HepG2 (cell line): ENCODE results near the gene CPE. TPM values are rescaled to one million over a fixed set of nuclear protein-coding genes. Genes with fewer than 3 reads are reported as not detected.
A peak's percentile ranks its signal among the peaks of the same experiment; 100 is the strongest.

Experiments
- AGO1 ChIP-seq: fragments of 200-400 bp; formaldehyde crosslinking; IDR thresholded peaks from 2 replicates; pipeline ENCODE4 v1.6.1; 2017; ENCODE audit warnings: mild to moderate bottlenecking, low read depth, low read length, moderate library complexity; ENCODE audit not compliant: poor library complexity, severe bottlenecking
- DZIP1 ChIP-seq: sonication (generic); formaldehyde crosslinking; IDR thresholded peaks from 2 replicates; pipeline ENCODE4 v1.5.0; 2020; ENCODE audit warnings: mild to moderate bottlenecking, missing genetic modification reagents
- EED ChIP-seq: sonication (generic); formaldehyde crosslinking; IDR thresholded peaks from 2 replicates; pipeline ENCODE4 v1.5.0; 2020; ENCODE audit warnings: mild to moderate bottlenecking, missing genetic modification reagents
- KDM2A ChIP-seq: sonication (generic); formaldehyde crosslinking; IDR thresholded peaks from 2 replicates; pipeline ENCODE4 v1.4.0; 2020; ENCODE audit warnings: low read depth, missing genetic modification reagents, borderline replicate concordance
- MTF2 ChIP-seq: sonication (generic); formaldehyde crosslinking; IDR thresholded peaks from 2 replicates; pipeline ENCODE4 v1.5.0; 2020; ENCODE audit warnings: missing genetic modification reagents, borderline replicate concordance
- NFKBIZ ChIP-seq: IDR thresholded peaks from 2 replicates; pipeline ENCODE4 v1.6.1; 2018; ENCODE audit warnings: missing genetic modification reagents, missing compliant biosample characterization
- PHB2 ChIP-seq: fragments of 450-650 bp; IDR thresholded peaks from 2 replicates; pipeline ENCODE4 v1.6.1; 2018; ENCODE audit not compliant: partially characterized antibody
- PHF8 ChIP-seq: sonication (generic); formaldehyde crosslinking; IDR thresholded peaks from 2 replicates; pipeline ENCODE4 v1.5.0; 2020; ENCODE audit warnings: missing genetic modification reagents
- PLRG1 ChIP-seq: fragments of 450-650 bp; conservative IDR thresholded peaks from 2 replicates; pipeline ENCODE4 v1.6.1; 2016
- RELA ChIP-seq: sonication (generic); formaldehyde crosslinking; IDR thresholded peaks from 2 replicates; pipeline ENCODE4 v1.4.0; 2020; ENCODE audit warnings: missing genetic modification reagents
- RFX5 ChIP-seq: IDR thresholded peaks from 2 replicates; pipeline ENCODE4 v1.6.1; 2011; ENCODE audit warnings: low read depth, low read length, improper control_type of control experiment
- ZBTB26 ChIP-seq: IDR thresholded peaks from 2 replicates; pipeline ENCODE4 v1.6.1; 2016; ENCODE audit warnings: missing compliant biosample characterization, missing genetic modification reagents, borderline replicate concordance
- ZFP36 ChIP-seq: fragments of 150-350 bp; IDR thresholded peaks from 2 replicates; pipeline ENCODE4 v1.6.1; 2018; ENCODE audit warnings: borderline replicate concordance, low read length, low read depth; ENCODE audit not compliant: partially characterized antibody
- ZNF281 ChIP-seq: sonication (generic); formaldehyde crosslinking; IDR thresholded peaks from 2 replicates; pipeline ENCODE4 v1.4.0; 2020; ENCODE audit warnings: missing genetic modification reagents, borderline replicate concordance
- ZNF3 ChIP-seq: IDR thresholded peaks from 2 replicates; pipeline ENCODE4 v1.7.0; 2017; ENCODE audit warnings: inconsistent platforms
- ZNF337 ChIP-seq: sonication (generic); formaldehyde crosslinking; IDR thresholded peaks from 2 replicates; pipeline ENCODE4 v1.5.1; 2020; ENCODE audit warnings: missing genetic modification reagents, low read depth, mild to moderate bottlenecking, borderline replicate concordance
- ZNF354B ChIP-seq: sonication (generic); formaldehyde crosslinking; IDR thresholded peaks from 2 replicates; pipeline ENCODE4 v1.8.0; 2022; ENCODE audit warnings: mild to moderate bottlenecking, missing genetic modification reagents
- ZNF484 ChIP-seq: sonication (generic); formaldehyde crosslinking; IDR thresholded peaks from 2 replicates; pipeline ENCODE4 v1.5.1; 2020; ENCODE audit warnings: mild to moderate bottlenecking, low read depth, missing genetic modification reagents, borderline replicate concordance
- ZNF556 ChIP-seq: sonication (generic); formaldehyde crosslinking; IDR thresholded peaks from 2 replicates; pipeline ENCODE4 v1.4.0; 2020; ENCODE audit warnings: mild to moderate bottlenecking, missing genetic modification reagents, borderline replicate concordance
- ZNF569 ChIP-seq: sonication (generic); formaldehyde crosslinking; IDR thresholded peaks from 2 replicates; pipeline ENCODE4 v1.5.0; 2020; ENCODE audit warnings: mild to moderate bottlenecking, missing genetic modification reagents, moderate library complexity, borderline replicate concordance
- ZNF614 ChIP-seq: IDR thresholded peaks from 2 replicates; pipeline ENCODE4 v1.6.1; 2018; ENCODE audit warnings: missing biosample characterization, missing genetic modification reagents, inconsistent platforms, borderline replicate concordance
- ZNF629 ChIP-seq: sonication (generic); formaldehyde crosslinking; conservative IDR thresholded peaks from 2 replicates; pipeline ENCODE4 v1.5.0; 2020; ENCODE audit warnings: missing genetic modification reagents
- ZNF816 ChIP-seq: sonication (generic); formaldehyde crosslinking; IDR thresholded peaks from 2 replicates; pipeline ENCODE4 v1.8.0; 2022; ENCODE audit warnings: missing genetic modification reagents, mild to moderate bottlenecking, borderline replicate concordance
- polyA plus RNA-seq, 8 experiments: library from polyadenylated mRNA; depleted of rRNA in 3 of 8; stranded (reverse) in 7 of 8; unstranded in 1 of 8; fragments of >200 nt; fragmentation: Illumina TruSeq in 4 of 8; extraction: Trizol in 4 of 8; gene quantifications; 2 replicates each; pipeline versions ENCODE4 v1.2.1 to v1.2.3, GENCODE V29; 2011 to 2016; ENCODE audit warnings: low read depth in 4 of 8, missing spikeins in 1 of 8, mixed read lengths in 1 of 8; ENCODE audit not compliant: insufficient read depth in 1 of 8
- total RNA-seq, 5 experiments: library from RNA; depleted of rRNA; stranded (reverse); fragments of >200 nt; fragmentation: Illumina TruSeq; extraction: Trizol; gene quantifications; 2 replicates each; pipeline ENCODE4 v1.2.3, GENCODE V29; 2016; ENCODE audit warnings: low read depth in 1 of 5

CPE gene
- total and polyA plus RNA-seq, 2 of the 13 experiments (the other 11 are each of a cell fraction or from before 2014, with no cell fraction given): 268 to 852 TPM

- TF ChIP-seq ZNF281 (CRISPR knock-in tag) (0 out of 2 replicates have a peak, but pooled peaks have one; percentile 4), ZNF614 (CRISPR knock-in tag) (peak; percentile 78; the same call in 1 of the 2 replicates), ZNF484 (CRISPR knock-in tag) (no peak), ZNF3 (no peak), AGO1 (no peak), ZNF337 (CRISPR knock-in tag) (no peak), KDM2A (peak; percentile 93; the same call in 1 of the 2 replicates), ZNF556 (peak; percentile 92; the same call in 1 of the 2 replicates), EED (CRISPR knock-in tag) (peak; percentile 93), NFKBIZ (peak; percentile 80), PLRG1 (no peak), RFX5 (no peak), ZNF354B (CRISPR knock-in tag) (no peak), RELA (CRISPR knock-in tag) (0 out of 2 replicates have a peak, but pooled peaks have one; percentile 48), ZNF629 (CRISPR knock-in tag) (0 out of 2 replicates have a peak, but pooled peaks have one; percentile 22), PHF8 (peak; percentile 83), ZBTB26 (CRISPR knock-in tag) (peak; percentile 36; the same call in 1 of the 2 replicates), DZIP1 (CRISPR knock-in tag) (0 out of 2 replicates have a peak, but pooled peaks have one; percentile 28), ZNF816 (peak; percentile 49; the same call in 1 of the 2 replicates), ZNF569 (CRISPR knock-in tag) (no peak), PHB2 (no peak), MTF2 (CRISPR knock-in tag) (peak; percentile 71; the same call in 1 of the 2 replicates), ZFP36 (no peak)
Observed at GRCh38 chr4:165378745-165379677, at the start of gene CPE (continued).
